OCI-LY3 (cell line): ENCODE measurements around the gene BLOC1S1.

ENCODE experiments used
- CTCF ChIP-seq: fragments of 200-600, 300-600 bp; sonication (generic); IDR thresholded peaks from 2 replicates; pipeline ENCODE4 v1.5.1; 2014; ENCODE audit warnings: antibody characterized with exemption, low read length, low read depth
- EZH2phosphoT487 ChIP-seq: fragments of 200-600 bp; shearing (Covaris generic); IDR thresholded peaks from 2 replicates; pipeline ENCODE4 v1.6.1; 2018; ENCODE audit warnings: antibody characterized with exemption, mixed run types, low read depth

- TF ChIP-seq CTCF (no peak), EZH2phosphoT487 (no peak)
Observed at GRCh38 chr12:55716582-55716957, 724 bp downstream of the BLOC1S1 start.
